HG03108 (cell line): ENCODE data around the gene LRRC3B.

ENCODE experiments used
- ATAC-seq: cut with Tn5 transposase; IDR thresholded peaks from one replicate; pipeline ENCODE4 v1.9.1; 2021; ENCODE audit warnings: moderate library complexity; ENCODE audit not compliant: unreplicated experiment

LRRC3B gene

GRCh38 chr3:26630669-26631389, 8.3 kb downstream of the LRRC3B start:
- ATAC-seq: no peak

- no peak for ATAC-seq
These were observed 8.8 kb downstream of the LRRC3B start for GRCh38 chr3:26631390-26631738.

- no peak for ATAC-seq
These were observed 12.0 kb downstream of the LRRC3B start for GRCh38 chr3:26634601-26635000.

GRCh38 chr3:26636096-26636727, 13.6 kb downstream of the LRRC3B start:
- ATAC-seq: no peak

- ATAC-seq: no peak
These were observed 15.1 kb downstream of the LRRC3B start for GRCh38 chr3:26637698-26638097.

GRCh38 chr3:26638113-26638512, 15.5 kb downstream of the LRRC3B start:
- no peak for ATAC-seq

- ATAC-seq: no peak
These were observed 16.8 kb downstream of the LRRC3B start for GRCh38 chr3:26639339-26639738.

GRCh38 chr3:26647078-26647477, 24.5 kb downstream of the LRRC3B start:
- ATAC-seq: no peak

GRCh38 chr3:26648461-26648860, 25.9 kb downstream of the LRRC3B start:
- ATAC-seq: no peak

GRCh38 chr3:26652164-26652563, 29.6 kb downstream of the LRRC3B start:
- no peak for ATAC-seq

GRCh38 chr3:26653811-26654425, 31.3 kb downstream of the LRRC3B start:
- no peak for ATAC-seq

- no peak for ATAC-seq
These were observed 32.7 kb downstream of the LRRC3B start for GRCh38 chr3:26655231-26655630.

- ATAC-seq: no peak
These were observed 34.9 kb downstream of the LRRC3B start for GRCh38 chr3:26657348-26657976.

- no peak for ATAC-seq
These were observed 45.6 kb downstream of the LRRC3B start for GRCh38 chr3:26668171-26668570.

GRCh38 chr3:26668696-26669095, 46.1 kb downstream of the LRRC3B start:
- ATAC-seq: no peak

- no peak for ATAC-seq
These were observed 52.8 kb downstream of the LRRC3B start for GRCh38 chr3:26675336-26675735.

- no peak for ATAC-seq
These were observed 59.1 kb downstream of the LRRC3B start for GRCh38 chr3:26681632-26682031.

GRCh38 chr3:26682406-26682805, 59.8 kb downstream of the LRRC3B start:
- no peak for ATAC-seq

GRCh38 chr3:26683902-26684301, 61.3 kb downstream of the LRRC3B start:
- no peak for ATAC-seq

- no peak for ATAC-seq
These were observed 64.9 kb downstream of the LRRC3B start for GRCh38 chr3:26687466-26687865.

- no peak for ATAC-seq
These were observed 77.0 kb downstream of the LRRC3B start for GRCh38 chr3:26699553-26699952.

GRCh38 chr3:26703519-26703918, 80.9 kb downstream of the LRRC3B start:
- no peak for ATAC-seq
